Measurements from ENCODE around the gene NOTCH2.
A peak's percentile ranks its signal among the peaks of the same experiment; 100 is the strongest.

Gene NOTCH2

DNA sequence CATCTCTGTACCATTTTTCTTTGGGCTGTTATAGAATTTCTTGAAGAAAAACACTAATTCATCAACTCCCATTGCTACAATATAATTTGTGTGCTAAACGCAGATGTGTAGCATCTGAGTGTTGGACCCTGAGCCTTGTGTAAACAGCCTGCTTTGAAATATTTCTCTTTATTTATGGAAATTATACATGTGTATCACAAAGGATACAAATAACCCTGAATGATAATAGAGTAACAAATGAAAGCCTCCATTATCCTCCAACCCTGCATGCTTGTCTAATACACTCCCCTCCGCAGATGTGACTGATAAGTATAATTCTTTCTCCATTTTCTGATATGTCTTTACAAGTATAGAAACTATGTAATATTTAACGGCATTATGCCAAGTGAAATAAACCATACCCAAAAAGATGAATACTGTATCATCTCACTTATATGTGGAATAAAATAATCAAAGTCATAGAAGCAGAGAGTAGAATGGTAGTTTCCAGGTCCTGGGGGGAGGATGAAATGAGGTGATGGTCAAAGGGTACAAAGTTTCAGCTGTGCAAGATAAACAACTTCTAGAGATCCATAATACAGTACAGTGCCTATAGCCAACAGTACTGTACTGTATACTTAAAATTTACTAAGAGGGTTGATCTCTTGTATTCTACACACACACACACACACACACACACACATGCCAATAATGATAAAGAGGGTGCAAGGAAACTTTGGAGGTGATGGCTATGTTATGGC lies 170.3 kb downstream of the NOTCH2 start:
- DNase-seq, result no peak

GRCh38 chr1:119898530-119898929 lies 170.9 kb downstream of the NOTCH2 start:
- DNase-seq, result no peak

DNA sequence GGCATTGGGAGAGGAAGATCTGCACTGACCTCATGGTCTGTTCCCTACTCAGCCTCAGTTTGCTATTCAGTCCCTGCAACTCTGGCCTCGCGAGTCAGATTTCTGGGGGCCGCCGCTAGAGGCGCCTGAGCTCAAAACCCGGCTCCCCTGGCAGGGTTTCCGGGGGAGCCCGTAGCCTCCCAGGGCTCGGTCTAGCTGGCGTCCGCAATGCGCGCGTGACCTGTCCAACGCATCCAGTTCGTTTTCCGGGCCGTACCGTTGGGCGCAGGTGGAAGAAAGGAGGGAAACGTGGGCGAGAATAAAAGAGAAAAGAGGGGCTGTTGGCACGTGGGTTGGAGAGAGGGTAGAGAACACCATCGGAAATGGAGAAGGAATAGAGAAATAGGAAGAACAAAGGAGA lies 173.2 kb downstream of the NOTCH2 start, which contains the start of gene ADAM30:
TSS of gene ADAM30 (minus strand) at position 213 of the 400 bp plus-strand sequence. CDS start at position 34, 179 bp downstream.
- DNase-seq, result no peak

- no peak for DNase-seq
Measured at GRCh38 chr1:119895102-119895501, 174.4 kb downstream of the NOTCH2 start.

DNA sequence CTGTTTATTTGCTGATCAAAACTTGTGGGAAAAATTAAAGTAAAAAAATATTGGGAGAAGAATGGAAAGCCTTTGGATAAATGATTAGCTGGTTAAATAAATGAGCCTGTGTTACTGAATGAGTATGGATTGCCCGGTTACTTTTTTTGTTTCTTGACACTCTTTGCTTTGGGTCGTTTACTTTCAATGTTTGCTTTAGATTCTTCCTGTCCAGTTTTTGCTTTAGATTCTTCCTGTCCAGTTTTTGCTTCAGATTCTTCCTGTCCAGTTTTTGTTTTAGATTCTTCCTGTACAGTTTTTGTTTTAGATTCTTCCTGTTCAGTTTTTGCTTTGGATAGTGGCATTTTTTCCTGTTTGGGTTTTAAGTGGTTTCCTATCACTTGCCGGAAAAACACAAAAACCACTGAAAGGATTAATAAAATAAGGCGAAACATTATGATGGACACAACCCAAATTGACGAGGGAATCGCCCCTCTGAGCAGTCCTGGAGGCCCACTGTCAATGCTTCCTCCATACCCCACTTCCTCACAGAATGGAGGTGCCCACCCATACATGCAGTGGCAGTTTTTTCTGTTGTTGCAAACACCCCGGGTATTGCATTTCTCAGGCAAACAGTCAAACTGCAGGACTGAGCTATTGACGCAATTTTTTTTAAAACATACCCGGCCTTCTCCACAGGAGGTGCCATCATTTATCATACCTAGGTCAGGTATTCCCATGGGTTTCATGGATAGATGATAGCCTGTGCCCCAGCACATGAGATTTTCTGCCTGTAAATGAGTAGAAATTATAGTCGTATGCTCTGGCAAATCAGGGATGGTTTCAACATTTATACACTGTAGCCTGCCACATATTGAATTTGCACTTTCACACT lies 175.4 kb downstream of the NOTCH2 start:
- no peak for DNase-seq

GRCh38 chr1:119893238-119893791 lies 176.1 kb downstream of the NOTCH2 start:
- DNase-seq, result no peak

- no peak for DNase-seq
Measured at GRCh38 chr1:119891386-119891785, 178.1 kb downstream of the NOTCH2 start.

DNA sequence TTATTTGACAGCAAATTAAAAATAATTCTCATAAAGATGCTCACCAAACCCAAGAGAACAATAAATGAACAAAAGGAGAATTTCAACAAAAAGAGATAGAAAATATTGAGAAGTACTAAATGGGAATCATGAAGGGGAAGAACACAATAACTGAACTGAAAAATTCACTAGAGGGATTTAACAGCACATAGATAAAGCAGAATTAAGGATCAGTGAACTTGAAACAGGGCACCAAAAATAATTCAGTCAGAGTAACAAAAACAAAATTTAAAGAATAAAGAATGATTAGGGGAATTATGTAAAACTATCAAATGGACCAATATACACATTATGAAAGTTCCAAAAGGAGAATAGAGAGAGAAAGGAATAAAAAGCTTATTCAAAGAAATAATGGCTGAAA lies 181.0 kb downstream of the NOTCH2 start:
- DNase-seq, result no peak

DNA sequence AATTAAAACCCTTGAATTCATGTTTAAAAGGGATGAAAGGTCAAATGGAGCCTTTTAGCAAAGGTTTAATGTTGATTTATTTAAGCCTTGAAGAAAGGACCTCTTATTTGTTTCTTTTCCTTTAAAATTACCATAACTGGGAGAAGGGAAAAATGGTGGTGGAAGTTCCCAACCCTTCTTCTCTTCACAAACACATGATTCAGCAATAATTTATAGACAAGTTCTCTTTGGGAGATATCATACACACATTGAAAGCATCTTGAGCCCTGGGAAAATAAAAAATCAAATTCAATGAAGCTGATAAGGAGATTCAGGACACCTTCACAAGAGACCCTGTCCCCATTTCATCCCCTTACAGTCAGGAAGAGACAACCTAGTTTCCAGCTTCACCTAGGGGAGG lies 182.0 kb downstream of the NOTCH2 start:
- no peak for DNase-seq

- peak; percentile 56 for DNase-seq
Measured at GRCh38 chr1:119885903-119886783, 183.3 kb downstream of the NOTCH2 start.

DNA sequence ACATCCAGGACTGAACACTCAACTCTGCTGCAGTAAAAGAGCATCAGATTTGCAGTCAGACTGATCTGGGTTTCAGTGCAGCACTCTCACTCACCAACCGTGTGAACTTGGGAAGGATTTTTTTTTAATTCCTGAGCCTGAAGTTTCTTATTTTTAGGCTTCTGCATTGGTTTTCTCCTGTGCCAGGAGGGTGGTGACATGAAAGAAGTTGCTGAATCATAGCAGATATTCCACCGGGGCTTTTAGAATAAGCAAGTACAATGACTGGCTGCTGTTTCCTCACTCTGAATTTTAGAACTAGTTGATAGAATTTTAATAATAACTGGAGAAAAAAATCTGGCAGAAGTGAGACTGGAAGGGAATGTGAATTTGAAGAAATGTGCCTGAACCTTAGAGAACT lies 184.8 kb downstream of the NOTCH2 start:
- no peak for DNase-seq

DNA sequence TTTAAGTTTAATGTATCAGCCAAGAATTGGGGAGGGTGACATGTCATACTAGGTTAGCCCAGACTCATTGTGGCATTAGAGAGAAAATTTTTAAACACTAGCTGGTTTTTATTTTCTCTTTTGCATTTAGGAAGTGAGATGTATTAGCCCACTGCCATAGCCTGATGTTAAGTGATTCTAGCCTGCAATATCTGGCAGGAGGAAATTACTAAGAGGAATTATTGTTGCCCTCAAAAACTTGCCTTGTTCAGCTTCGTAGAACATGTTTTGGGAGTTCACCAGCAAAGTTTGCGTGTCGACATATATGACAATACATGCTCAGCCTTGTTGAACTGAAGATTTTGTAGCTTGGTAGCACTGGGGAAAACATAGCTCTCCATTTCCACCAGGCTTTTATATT lies 185.6 kb downstream of the NOTCH2 start:
- no peak for DNase-seq

- no peak for DNase-seq
Measured at GRCh38 chr1:119882132-119883049, 187.1 kb downstream of the NOTCH2 start.

GRCh38 chr1:119879510-119880434 lies 189.7 kb downstream of the NOTCH2 start:
- DNase-seq, result no peak

- DNase-seq, result no peak
Measured at GRCh38 chr1:119878171-119878570, 191.3 kb downstream of the NOTCH2 start.

GRCh38 chr1:119874186-119874585 lies 195.3 kb downstream of the NOTCH2 start:
- no peak for DNase-seq

DNA sequence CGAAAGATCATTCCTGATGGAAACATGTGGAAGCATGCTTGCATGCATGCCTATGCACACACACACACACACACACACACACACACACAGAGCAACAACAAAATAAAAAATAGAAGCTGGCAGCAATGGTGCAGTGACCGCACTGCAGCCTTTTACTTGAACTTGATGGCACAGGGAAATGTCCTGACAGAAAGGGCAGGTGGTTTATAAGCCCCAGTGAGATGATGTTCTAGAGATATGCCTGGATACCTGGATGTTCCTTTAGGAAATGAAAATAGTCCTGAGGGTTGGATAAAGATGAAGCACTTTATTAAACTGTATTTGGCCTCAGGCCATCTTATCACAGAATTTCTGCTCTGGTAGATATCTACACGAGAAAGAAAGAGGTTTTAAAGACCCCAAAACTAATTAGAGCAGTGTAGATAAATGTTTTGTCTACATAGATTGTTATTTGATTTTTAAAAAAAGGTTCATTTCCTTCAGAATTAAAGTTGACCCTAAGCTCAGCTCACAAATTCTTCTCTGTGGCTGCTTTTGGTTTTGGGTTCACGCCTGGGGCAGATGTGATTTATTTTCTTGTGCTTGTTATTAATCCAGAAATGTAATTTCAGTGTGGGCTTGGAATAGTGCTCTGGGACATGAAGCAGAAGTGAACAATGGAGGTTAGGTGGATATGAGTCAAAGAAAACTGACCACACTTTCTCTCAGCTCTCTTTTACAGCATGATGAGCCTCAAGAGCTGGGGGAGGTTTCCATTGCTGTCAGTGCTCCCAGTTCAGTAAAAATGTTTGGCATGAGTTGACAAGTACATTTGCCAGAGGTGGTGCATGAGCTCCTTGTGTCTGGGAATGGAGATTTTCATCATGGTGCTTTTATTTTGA lies 196.1 kb downstream of the NOTCH2 start:
- peak; percentile 76 for DNase-seq

GRCh38 chr1:119871881-119872280 lies 197.6 kb downstream of the NOTCH2 start:
- DNase-seq, result peak; percentile 39

GRCh38 chr1:119870917-119871596 lies 198.4 kb downstream of the NOTCH2 start:
- peak; percentile 77 for DNase-seq
